Cerebellar nuclear complex (tissue), 1 donor: ENCODE measurements around the gene SLC8A1.

Experiments
- DNase-seq, 2 experiments: peaks; one replicate each; lab custom pipeline; 2025; lab: John Stamatoyannopoulos, UW

The SLC8A1 gene

DNA sequence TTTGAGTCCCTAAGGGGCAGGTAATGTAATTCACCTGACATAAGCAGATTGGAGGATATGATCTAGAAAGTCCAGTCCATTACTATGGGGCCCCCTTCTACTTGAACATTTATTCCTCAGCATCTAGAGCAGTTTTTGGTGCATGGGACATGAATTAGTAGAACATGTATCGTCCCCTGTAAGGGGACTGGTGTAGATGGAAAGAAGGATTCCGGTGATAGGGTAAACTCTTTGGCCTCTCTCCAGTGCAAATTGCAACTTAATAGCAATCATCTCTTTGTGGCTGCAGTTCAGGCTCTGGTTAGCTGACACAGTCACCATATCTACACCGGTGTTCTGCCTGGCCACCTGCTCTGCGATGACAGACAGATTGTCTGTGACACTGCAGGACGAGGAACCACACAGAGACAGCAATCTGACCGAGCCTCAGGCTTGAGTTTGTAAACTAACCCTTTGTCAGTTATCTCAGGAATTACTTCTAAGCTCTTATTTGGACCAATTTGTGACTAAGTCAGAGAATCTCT is 6.4 kb upstream of the SLC8A1 start:
- no peak for DNase-seq

DNA sequence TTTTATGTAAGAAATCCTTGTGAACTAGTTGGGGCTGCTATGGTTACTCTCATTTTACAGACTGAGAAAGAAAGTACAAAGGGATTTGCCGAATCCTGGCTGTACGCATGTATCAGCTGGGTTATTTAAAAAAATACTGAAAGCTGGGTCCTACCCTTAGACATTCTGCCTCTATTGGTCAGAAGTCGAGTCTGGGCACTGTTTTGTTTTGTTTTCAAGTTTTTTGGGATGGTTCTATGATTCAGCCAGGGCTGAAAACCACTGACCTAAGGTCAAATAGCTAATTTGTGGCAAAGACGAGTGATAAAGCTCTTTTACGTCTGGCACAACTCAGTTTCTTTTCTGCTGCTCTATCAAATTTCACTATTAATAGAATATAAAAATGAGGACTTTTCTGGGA is 5.9 kb upstream of the SLC8A1 start:
- no peak for DNase-seq

DNA sequence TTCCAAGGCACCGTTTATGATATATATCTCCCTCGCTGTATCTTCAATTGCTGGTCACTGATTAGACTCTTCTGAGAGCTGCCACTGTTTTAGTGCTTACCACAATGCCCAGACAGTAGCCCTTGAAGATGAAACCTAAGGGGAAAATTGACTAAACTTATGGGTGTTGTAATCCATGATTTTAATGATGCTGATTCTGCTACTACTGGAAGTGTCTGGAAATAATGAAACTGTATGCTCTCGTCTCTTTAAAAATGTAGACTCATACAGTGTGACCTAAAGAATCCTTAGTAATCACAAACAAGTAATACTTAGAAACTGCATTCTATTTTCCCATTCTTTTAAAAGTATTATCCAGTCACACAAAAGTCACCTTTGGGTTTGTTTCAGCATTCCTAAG is 5.5 kb upstream of the SLC8A1 start:
- no peak for DNase-seq

DNA sequence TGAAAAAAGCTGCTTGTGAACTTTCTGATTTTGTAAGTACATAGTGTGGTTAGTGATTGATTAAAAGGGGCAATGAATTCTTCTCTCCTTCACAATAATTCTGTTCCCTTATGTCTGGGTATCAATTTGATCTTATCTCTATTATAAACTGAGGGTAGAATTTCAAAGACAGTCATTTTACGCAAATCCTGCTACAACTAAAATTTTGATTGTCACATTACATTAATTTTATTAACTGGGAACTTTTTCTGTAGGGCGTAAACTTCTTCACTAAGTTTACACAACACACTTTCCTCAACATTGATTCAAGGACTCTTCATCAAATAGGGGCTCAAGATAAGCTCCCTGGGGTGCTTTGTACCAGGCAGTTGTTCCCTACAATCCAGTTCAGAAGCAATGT is 5.0 kb upstream of the SLC8A1 start:
- no peak for DNase-seq

DNA sequence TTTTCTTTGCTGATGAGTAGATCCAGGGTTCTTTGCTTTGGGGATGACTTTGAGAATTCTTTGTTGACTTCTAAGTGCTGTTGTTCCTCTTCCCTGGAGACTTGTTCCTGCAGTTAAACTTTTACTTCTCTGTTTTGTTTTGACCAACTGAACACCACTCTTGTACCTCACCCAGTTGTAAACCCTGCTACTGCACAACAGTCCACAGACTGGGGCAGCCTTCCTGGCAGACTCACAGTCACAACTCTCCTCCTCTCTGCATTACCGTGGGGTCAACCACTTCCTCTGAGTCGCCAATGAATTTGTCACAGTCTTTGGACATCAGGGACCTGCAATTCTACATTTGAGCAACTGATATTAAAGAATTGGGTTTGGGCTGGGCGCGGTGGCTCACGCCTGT is 3.8 kb upstream of the SLC8A1 start:
- DNase-seq, result no peak

DNA sequence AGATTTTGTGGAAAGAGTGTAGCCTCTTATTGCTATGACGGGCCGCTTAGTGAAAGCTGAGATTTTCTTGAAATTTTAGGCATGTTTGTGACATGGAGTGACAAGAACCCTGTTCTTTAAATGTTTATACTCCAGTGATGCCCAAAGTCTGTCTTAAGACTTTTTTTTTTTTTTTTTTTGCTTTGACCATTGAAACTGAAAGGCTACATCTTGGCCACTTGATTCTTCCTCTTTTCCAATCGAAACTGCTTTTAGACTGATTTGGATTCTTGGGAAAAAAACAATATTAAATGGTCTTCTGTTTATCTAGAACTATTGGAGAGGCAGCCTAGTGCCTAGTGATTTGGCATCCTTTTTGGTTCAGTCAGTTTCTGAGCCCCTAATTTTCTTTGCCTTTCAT is 2.4 kb upstream of the SLC8A1 start:
- no peak for DNase-seq

DNA sequence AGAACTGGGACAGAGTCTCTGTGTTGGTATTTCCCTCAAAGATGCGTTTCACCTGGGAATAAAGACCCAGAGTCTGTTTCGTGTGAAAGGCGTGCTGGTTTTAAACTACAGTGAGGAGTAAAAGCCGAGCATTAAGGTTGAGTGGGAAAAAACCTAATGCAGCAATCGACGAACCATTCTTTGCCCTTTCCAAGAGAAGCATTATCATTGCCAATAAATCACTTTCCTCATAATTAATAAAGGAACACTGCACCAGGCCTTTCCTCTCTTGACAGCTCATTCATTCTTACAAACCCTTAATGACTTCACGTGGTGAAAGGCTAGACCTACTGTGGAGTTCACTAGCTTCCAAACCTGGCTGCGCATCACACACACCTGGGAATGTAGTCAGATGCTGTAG is 896 bp upstream of the SLC8A1 start:
- no peak for DNase-seq

DNA sequence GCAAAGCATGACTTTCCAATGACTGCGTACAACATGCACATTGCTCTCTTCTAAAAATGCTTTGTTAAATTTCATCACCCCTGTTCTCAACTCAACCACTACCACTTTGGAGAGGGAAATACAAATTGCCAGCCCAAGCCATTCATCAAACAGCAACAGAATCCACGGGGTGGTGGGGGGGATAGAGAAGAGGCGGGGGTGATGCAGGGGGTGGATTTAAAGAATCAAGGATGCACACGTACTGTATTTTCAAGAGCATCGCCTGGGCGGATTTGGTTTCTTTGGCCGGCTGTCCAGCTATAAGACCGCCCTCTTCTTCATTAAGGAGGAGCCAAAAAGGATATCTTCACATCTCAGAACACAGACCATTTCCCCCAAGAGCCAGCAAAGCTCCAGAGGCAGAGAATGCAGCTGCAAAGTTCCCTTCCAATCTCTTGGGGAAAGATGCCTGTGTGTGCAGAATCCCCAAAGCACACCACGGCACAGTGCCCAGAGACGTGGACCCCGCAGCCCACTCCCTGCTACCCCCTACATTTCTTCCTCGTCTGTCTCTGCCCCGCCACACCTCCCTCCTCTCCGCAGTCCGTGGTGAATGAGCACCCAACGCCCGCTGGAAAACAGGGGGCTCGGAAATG is 977 bp downstream of the SLC8A1 start:
- DNase-seq, result no peak

DNA sequence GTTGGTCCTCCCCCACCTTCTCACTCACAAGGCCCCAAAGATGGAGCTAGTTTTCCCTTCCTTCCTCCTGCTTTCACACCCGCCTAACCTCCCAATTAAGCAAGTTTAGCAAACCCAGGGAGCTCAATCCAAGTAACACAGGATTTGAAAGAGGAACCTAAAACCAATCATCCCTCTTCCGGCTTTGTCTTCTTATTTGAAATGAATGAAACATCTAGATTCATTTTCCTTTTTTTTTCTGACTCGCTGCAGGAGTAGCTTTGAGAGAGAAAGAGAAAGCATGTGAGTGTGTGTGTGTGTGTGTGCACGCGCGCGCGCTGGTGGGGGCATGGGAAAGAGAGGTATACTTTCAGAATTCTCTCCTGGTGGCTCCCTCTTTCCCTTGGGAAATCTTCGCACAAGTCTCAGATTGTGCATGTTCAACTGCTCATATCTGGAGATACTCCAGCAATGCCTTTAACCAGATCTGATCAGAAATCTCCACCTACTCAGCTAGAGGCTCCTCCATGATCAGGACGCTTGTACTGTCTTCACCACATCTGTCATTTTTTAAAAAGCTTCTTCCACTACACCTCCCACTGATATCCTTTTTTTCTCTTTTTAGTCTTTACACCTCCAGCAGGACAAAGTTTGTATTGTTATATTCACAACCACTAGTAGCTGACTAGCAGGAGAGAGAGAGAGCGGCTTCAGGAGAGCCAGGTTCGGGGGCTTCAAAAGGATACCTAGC is 1.7 kb downstream of the SLC8A1 start:
- DNase-seq, result no peak

DNA sequence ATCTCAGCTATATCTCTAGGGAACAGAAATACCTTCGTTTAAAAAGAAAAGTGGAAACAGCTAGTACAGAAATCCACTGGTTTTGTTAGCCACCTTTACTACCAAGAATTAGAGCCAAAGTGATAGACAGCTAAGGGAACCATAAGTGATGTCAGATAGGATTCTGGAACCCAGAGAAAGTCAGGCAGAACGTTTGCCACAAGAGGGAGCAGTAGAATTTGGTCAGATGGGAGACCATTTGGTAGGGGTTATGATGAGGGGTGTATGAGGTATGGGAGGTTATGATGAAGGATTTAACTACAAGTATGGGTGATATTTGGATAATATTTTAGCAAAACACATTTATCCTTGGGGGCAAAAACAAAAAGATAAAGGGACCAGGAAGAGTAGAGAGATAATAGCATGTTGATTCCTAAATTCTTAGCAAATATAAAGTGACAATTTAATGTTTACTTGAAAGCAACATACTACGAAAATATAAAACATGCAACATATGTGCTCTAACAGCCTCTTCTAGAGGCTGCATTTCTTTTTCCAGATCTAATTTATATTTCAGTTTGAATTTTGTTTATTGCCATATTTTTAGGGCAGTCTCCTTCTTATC is 3.3 kb downstream of the SLC8A1 start:
- DNase-seq, result no peak

DNA sequence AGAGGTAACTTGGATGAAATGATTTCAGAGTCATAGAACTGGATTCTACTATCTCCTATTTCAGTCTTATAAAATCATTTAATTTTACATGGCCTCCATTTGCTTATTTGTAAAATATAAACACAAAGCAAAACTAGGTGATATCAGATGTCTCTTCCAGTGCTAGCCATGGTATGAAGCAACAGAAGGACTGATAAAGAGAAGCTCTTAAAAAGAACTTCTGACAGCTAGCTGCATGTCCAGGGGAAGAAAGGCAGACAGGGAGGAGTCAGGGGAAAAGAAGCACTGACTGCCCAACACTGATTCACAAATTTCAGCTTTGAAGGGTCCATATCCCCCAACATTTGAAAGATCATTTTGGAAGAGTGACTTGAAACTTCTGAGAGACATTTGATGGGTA is 6.4 kb downstream of the SLC8A1 start:
- DNase-seq, result no peak

DNA sequence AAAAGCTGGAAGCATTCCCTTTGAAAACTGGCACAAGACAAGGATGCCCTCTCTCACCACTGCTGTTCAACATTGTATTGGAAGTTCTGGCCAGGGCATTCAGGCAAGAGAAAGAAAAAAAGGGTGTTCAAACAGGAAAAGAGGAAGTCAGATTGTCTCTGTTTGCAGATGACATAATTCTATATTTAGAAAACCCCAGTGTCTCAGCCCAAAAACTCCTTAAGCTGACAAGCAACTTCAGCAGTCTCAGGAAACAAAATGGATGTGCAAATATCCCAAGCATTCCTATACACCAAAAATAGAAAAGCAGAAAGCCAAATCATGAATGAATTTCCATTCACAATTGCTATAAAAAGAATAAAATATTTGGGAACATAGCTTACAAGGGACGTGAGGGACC is 11.1 kb downstream of the SLC8A1 start:
- no peak for DNase-seq

DNA sequence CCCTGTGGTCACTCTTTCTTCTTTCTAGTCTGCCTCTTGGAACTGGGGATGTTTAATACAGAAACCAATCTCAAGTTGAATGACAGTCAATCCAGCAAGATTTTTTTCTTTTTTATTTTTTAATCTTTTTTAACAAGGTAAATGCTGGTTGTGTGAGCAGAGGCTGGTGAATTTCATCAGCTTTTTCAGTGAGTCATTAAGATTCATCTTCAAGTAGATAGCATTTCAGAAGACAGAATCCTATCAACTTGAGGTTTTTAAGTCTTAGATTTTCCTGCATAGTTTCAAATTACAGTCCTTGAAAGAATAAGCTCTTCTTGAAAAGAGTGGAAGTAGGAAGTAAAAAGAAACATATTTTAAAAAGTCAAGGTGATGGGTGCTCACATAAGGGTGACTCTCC is 12.4 kb downstream of the SLC8A1 start:
- DNase-seq, result no peak

DNA sequence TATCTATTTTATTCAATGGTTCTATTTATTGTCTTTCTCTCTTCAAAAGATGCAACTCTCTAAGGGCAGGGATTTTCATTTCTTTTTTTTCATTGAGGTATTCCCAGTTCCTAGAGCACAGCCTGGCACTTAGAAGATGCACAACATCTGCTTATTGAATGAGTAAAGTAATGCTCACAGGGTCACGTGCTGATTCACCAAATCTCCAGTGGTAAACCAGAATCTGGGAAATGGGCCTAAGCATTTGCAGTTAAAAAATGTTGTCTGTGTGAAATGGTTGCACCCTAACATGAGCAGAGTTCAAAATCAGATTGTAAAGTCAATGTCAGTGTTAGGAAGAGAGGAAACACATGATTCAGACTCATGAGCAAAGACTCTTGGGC is 15.8 kb downstream of the SLC8A1 start:
- DNase-seq, result no peak

DNA sequence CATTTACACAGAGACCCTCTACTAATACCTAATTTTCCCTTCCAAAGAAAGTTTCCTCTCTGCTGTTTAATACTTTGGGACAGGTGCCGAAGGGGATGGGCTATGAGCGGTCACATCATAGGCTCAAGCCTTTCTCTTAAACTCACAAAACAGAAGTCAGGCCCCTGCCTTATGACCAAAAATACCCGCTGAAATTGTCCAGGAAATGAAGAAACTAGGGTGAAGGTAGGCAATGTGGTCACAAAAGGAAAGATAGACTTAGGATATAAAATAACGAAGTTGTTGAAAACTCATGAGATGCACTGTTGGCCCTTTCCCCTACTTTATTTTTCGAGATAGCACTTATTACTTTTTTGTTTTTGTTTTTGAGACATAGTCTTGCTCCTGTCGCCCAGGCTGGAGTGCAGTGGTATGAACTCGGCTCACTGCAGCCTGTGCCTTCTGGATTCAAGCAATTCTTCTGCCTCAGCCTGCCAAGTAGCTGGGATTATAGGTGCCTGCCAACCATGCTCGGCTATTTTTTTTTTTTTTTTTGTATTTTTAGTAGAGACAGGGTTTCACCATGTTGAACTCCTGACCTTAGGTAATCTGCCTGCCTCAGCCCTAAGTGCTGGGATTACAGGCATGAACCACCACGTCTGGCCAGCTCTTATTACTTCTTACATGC is 16.3 kb downstream of the SLC8A1 start:
- no peak for DNase-seq

DNA sequence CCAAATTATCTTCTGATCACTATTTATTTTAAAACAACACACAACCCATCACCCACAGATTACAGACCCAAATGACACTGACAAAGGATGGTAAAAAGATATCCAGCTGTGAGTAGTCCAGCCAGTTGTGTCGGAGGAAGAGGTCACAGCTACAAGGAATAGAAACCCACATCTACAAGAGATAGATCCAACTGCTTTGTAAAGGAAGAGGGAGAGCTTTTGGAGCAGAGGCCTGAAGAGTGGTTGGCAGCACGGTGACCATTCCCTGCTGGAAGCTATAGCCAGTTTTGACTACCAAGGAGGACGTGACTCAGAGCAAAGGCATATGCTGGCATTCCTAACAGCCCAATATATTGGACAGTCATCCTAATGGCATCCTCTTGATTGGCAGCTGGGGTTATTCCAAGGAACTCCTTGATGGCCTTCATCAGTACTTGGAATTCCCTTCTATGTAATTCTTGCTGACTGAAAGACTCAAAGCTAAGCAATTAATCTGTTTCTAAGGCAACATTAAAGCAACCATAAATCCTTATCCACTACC is 17.1 kb downstream of the SLC8A1 start:
- no peak for DNase-seq

DNA sequence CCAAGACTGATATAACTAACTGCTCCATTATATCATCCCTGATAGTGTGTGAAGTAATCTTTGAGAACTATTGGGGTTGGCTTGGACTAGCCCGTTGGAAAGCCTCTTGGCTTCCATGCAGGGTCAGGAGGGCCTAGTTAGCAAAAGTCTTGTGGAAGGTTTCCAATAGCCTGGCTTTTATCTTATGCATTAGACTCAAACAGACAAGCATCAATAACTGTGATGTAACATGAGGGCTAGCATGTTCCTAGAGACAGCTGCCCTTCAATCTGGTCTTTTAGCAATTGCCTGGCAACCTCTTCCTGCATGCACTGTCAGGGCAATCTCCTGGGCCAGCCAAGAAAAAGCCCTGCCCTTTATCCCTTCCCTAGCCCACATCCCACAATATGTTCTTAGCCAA is 18.2 kb downstream of the SLC8A1 start:
- DNase-seq, result no peak

DNA sequence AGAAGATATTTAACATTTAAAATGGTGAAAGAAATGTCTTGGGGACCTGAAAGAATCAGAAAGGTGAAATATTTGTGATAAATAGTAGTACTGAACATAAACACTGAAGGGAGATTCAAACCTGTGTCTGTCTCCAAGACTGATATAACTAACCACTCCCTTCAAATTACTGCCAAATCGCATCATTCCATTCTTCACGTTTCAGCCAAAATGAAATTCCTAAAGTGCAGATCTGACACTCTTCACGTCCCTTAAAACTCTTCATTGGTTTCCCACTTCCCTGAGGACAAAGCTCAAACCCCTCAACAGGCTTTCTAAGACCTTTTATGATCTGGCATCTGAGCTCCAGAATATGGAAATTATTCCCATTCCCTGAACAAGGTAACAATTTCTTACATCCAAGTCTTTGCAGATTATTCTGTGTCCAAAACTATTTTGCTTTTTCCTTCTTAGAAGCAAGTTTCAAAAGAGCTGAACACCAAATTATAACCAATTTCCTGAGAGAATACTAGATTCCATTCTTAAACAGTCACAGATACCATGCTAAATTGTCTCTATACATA is 18.9 kb downstream of the SLC8A1 start:
- DNase-seq, result no peak

DNA sequence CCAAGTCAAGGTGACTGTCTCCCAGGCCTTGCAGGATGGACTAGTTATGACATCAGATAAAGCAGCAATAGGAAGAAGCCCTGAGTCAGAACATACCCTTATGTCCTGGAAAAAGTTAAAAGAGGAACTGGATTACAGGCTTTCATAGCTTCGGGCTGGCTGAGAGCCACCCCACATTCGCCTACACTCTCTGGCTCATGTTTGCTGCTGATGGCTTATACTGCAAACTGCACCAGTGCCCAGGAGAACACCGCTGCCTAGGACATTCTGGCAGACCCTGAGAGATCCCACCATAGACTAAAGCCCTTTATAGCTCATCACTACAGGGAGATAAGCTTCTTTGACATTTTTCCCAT is 20.3 kb downstream of the SLC8A1 start:
- no peak for DNase-seq

DNA sequence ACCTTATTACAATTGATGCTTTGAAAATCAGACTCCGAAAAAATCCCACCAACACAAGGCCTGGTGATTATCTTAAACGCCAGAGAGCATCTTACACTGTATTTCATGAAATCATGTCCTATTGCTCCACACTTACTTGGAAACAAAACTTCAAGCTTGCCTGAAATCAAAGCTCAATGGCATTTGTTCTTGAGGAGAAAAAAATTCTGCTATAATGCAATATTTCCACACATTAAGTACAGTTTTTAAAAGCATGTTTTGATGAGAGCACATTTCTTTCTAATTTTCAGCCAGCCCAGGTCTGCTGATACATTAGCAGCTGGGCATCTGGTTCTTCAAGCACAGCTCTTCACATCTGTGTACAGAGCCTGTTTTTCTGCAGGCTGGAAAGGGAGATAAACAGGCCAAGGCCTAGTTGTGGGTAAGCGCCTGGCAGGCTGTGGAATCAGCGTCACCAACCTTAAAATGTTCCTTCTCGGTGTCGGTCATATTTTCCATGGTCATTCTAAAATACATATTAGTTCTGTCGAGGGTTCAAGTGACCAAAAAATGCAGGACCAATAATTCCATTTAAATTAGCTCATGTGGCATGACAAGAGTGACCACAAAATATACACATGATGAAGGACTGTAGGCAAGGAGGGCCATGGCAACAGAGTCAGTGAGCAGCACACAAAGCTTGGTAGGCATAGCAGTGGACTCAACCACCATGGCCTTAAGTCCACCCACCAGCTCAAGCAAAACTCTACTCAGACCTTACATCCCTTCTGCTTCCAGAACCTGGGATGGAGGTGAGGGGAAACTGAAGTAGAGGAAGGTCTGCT is 20.9 kb downstream of the SLC8A1 start:
- no peak for DNase-seq

DNA sequence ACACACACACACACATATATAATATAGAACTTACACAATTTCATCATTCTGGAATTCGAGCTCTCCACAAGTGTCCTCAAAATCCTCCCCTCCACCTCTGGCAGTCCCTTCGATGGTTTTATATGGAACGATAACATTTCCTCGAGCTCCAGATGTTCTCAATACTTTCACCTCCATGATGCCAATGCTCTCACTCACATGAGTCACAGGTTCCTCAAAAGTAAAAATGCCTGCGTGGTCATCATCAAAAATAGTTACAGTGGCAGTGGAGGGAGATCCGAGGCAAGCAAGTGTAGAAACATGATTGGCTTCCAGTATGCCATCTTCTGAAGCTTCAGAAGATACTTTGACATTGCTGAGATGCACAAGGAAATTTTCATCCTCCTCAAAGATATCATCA is 23.5 kb downstream of the SLC8A1 start:
- DNase-seq, result no peak
